Gastrocnemius medialis (tissue), 4 donors: ENCODE measurements around the gene ESYT2.

Source experiments
- CTCF ChIP-seq, 5 experiments: fragments of 450-650 bp in 3 of 5; fragments of 200-600 bp in 2 of 5; sonication (generic) in 2 of 5; IDR thresholded peaks in 4 of 5; conservative IDR thresholded peaks in 1 of 5; 1 replicate in 4 of 5; 2 replicates in 1 of 5; pipeline ENCODE4 v1.5.1; 2016 to 2019; ENCODE audit warnings: antibody characterized with exemption in 5 of 5, mild to moderate bottlenecking in 3 of 5, moderate library complexity in 3 of 5
- POLR2A ChIP-seq, 2 donors: fragments of 450-650 bp; IDR thresholded peaks; one replicate each; pipeline ENCODE4 v1.6.1; 2017; ENCODE audit warnings: antibody characterized with exemption in 2 of 2, mild to moderate bottlenecking in 2 of 2, moderate library complexity in 2 of 2

GRCh38 chr7:158782761-158783401 is 46.4 kb downstream of the ESYT2 start:
- TF ChIP-seq CTCF (IDR thresholded peaks at IDR 0.05 in 4 of 5, conservative IDR thresholded peaks at IDR 0.05 in 1 of 5) (peak; percentile 53 to 71 (median 62)), POLR2A (IDR thresholded peaks at IDR 0.05) (peak in 1 of 2 donors; percentile 40)
